HEK293 (cell line): ENCODE data around the gene L3MBTL4.

ENCODE experiments used
- KLF16 ChIP-seq: fragments of 450-650 bp; formaldehyde crosslinking; IDR thresholded peaks from 2 replicates; pipeline ENCODE4 v1.5.1; 2017; ENCODE audit warnings: missing biosample characterization, missing genetic modification characterization
- OSR2 ChIP-seq: fragments of 450-650 bp; formaldehyde crosslinking; IDR thresholded peaks from 2 replicates; pipeline ENCODE4 v1.5.1; 2016; ENCODE audit warnings: missing biosample characterization, missing genetic modification characterization
- ZNF121 ChIP-seq: fragments of 450-650 bp; formaldehyde crosslinking; IDR thresholded peaks from 2 replicates; pipeline ENCODE4 v1.5.1; 2016; ENCODE audit warnings: missing biosample characterization, missing genetic modification characterization
- ZNF302 ChIP-seq: fragments of 450-650 bp; formaldehyde crosslinking; IDR thresholded peaks from 2 replicates; pipeline ENCODE4 v1.5.1; 2016; ENCODE audit warnings: missing biosample characterization, missing genetic modification characterization, low read depth
- ZNF311 ChIP-seq: fragments of 450-650 bp; formaldehyde crosslinking; IDR thresholded peaks from 2 replicates; pipeline ENCODE4 v1.5.1; 2017; ENCODE audit warnings: missing biosample characterization, missing genetic modification characterization, borderline replicate concordance
- TF ChIP-seq, protein P1 (sequence below): fragments of 450-650 bp; formaldehyde crosslinking; IDR thresholded peaks from 2 replicates; pipeline ENCODE4 v1.5.1; 2016; ENCODE audit warnings: missing biosample characterization, missing genetic modification characterization
- TF ChIP-seq, protein P2 (sequence below): fragments of 450-650 bp; formaldehyde crosslinking; conservative IDR thresholded peaks from 2 replicates; pipeline ENCODE4 v1.5.1; 2016; ENCODE audit warnings: low read depth, missing biosample characterization, missing genetic modification characterization
- TF ChIP-seq, protein P3 (sequence below): fragments of 450-650 bp; formaldehyde crosslinking; IDR thresholded peaks from 2 replicates; pipeline ENCODE4 v1.5.1; 2016; ENCODE audit warnings: missing biosample characterization, missing genetic modification characterization
- TF ChIP-seq, protein P4 (sequence below): sonication (generic); formaldehyde crosslinking; IDR thresholded peaks from 2 replicates; pipeline ENCODE4 v1.8.1; 2022; ENCODE audit warnings: mild to moderate bottlenecking, moderate library complexity, missing genetic modification reagents

DNA sequence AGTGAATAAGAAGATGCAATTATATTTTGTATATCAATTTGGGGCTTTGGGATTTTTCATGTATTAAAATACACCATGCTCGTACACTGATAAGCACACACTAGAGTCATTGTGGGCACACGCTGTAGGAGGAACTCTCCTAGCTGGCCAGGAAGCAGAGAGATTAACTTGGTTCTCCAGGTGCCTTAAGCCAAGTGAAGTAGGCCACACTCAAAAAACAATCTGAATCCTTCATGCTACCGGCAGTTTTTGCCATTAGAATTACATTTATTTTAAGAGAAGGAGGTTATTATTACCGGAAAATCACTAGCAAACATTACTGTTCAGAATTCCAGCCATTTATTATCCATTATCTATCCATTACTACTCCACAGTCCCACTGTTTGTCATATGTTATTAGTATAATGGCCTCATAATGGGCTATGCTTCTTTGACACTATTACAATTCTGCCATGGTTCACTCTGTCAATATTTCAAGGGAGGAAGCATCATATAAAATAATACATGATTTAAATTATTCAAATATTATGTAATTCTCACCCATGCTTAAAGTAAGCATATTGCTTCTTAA lies 214.4 kb downstream of the L3MBTL4 start:
- TF ChIP-seq, protein P1, sequence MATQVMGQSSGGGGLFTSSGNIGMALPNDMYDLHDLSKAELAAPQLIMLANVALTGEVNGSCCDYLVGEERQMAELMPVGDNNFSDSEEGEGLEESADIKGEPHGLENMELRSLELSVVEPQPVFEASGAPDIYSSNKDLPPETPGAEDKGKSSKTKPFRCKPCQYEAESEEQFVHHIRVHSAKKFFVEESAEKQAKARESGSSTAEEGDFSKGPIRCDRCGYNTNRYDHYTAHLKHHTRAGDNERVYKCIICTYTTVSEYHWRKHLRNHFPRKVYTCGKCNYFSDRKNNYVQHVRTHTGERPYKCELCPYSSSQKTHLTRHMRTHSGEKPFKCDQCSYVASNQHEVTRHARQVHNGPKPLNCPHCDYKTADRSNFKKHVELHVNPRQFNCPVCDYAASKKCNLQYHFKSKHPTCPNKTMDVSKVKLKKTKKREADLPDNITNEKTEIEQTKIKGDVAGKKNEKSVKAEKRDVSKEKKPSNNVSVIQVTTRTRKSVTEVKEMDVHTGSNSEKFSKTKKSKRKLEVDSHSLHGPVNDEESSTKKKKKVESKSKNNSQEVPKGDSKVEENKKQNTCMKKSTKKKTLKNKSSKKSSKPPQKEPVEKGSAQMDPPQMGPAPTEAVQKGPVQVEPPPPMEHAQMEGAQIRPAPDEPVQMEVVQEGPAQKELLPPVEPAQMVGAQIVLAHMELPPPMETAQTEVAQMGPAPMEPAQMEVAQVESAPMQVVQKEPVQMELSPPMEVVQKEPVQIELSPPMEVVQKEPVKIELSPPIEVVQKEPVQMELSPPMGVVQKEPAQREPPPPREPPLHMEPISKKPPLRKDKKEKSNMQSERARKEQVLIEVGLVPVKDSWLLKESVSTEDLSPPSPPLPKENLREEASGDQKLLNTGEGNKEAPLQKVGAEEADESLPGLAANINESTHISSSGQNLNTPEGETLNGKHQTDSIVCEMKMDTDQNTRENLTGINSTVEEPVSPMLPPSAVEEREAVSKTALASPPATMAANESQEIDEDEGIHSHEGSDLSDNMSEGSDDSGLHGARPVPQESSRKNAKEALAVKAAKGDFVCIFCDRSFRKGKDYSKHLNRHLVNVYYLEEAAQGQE (tag by site-specific recombination), result no peak
- no peak for TF ChIP-seq KLF16
- TF ChIP-seq, protein P2, sequence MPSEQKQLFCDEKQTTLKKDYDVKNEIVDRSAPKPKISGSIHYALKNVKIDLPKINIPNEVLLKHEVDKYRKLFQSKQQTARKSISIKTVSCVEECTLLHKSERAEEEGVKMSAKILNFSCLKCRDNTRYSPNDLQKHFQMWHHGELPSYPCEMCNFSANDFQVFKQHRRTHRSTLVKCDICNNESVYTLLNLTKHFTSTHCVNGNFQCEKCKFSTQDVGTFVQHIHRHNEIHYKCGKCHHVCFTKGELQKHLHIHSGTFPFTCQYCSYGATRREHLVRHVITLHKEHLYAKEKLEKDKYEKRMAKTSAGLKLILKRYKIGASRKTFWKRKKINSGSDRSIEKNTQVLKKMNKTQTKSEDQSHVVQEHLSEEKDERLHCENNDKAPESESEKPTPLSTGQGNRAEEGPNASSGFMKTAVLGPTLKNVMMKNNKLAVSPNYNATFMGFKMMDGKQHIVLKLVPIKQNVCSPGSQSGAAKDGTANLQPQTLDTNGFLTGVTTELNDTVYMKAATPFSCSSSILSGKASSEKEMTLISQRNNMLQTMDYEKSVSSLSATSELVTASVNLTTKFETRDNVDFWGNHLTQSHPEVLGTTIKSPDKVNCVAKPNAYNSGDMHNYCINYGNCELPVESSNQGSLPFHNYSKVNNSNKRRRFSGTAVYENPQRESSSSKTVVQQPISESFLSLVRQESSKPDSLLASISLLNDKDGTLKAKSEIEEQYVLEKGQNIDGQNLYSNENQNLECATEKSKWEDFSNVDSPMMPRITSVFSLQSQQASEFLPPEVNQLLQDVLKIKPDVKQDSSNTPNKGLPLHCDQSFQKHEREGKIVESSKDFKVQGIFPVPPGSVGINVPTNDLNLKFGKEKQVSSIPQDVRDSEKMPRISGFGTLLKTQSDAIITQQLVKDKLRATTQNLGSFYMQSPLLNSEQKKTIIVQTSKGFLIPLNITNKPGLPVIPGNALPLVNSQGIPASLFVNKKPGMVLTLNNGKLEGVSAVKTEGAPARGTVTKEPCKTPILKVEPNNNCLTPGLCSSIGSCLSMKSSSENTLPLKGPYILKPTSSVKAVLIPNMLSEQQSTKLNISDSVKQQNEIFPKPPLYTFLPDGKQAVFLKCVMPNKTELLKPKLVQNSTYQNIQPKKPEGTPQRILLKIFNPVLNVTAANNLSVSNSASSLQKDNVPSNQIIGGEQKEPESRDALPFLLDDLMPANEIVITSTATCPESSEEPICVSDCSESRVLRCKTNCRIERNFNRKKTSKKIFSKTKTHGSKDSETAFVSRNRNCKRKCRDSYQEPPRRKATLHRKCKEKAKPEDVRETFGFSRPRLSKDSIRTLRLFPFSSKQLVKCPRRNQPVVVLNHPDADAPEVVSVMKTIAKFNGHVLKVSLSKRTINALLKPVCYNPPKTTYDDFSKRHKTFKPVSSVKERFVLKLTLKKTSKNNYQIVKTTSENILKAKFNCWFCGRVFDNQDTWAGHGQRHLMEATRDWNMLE, result no peak
- TF ChIP-seq, protein P3, sequence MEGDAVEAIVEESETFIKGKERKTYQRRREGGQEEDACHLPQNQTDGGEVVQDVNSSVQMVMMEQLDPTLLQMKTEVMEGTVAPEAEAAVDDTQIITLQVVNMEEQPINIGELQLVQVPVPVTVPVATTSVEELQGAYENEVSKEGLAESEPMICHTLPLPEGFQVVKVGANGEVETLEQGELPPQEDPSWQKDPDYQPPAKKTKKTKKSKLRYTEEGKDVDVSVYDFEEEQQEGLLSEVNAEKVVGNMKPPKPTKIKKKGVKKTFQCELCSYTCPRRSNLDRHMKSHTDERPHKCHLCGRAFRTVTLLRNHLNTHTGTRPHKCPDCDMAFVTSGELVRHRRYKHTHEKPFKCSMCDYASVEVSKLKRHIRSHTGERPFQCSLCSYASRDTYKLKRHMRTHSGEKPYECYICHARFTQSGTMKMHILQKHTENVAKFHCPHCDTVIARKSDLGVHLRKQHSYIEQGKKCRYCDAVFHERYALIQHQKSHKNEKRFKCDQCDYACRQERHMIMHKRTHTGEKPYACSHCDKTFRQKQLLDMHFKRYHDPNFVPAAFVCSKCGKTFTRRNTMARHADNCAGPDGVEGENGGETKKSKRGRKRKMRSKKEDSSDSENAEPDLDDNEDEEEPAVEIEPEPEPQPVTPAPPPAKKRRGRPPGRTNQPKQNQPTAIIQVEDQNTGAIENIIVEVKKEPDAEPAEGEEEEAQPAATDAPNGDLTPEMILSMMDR (tag by site-specific recombination), result no peak
- TF ChIP-seq OSR2 (tag by site-specific recombination), result no peak
- TF ChIP-seq ZNF121 (tag by site-specific recombination), result no peak
- no peak for TF ChIP-seq ZNF302 (tag by site-specific recombination)
- TF ChIP-seq ZNF311 (tag by site-specific recombination), result no peak
- TF ChIP-seq, protein P4, sequence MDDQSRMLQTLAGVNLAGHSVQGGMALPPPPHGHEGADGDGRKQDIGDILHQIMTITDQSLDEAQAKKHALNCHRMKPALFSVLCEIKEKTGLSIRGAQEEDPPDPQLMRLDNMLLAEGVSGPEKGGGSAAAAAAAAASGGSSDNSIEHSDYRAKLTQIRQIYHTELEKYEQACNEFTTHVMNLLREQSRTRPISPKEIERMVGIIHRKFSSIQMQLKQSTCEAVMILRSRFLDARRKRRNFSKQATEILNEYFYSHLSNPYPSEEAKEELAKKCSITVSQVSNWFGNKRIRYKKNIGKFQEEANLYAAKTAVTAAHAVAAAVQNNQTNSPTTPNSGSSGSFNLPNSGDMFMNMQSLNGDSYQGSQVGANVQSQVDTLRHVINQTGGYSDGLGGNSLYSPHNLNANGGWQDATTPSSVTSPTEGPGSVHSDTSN (CRISPR knock-in tag), result no peak
